Natural killer cell (primary cell): ENCODE data around the gene SMAP1. TPM values are rescaled to one million over a fixed set of nuclear protein-coding genes. Genes with fewer than 3 reads are reported as not detected.

Experiments used
- ATAC-seq, 3 donors: fragments of 150-1000 bp in 2 of 3; fragments of 200-7000 bp in 1 of 3; cut with Tn5 transposase; 1 replicate in 1 of 3; 2 replicates in 2 of 3; pipeline ENCODE4 v1.10.0; 2021; ENCODE audit warnings: mild to moderate bottlenecking in 2 of 3, moderate library complexity in 2 of 3
- DNase-seq, 2 donors: peaks; one replicate each; pipeline versions ENCODE4 v3.0.0 to v3.0.0-alpha.2; 2013 to 2021; ENCODE audit warnings: mixed read lengths in 1 of 2
- H3K27ac ChIP-seq: one replicate; pipeline ENCODE4 v1.5.1; 2013; ENCODE audit warnings: mild to moderate bottlenecking, low read length
- H3K27me3 ChIP-seq: one replicate; pipeline ENCODE4 v1.6.1; 2013; ENCODE audit warnings: low read length; ENCODE audit not compliant: control insufficient read depth, insufficient read depth
- H3K36me3 ChIP-seq: one replicate; pipeline ENCODE4 v1.6.1; 2013; ENCODE audit warnings: low read length; ENCODE audit not compliant: control insufficient read depth, insufficient read depth
- H3K4me1 ChIP-seq: one replicate; pipeline ENCODE4 v1.6.1; 2013; ENCODE audit warnings: low read length; ENCODE audit not compliant: control insufficient read depth, insufficient read depth
- H3K4me3 ChIP-seq: one replicate; pipeline ENCODE4 v1.5.1; 2013; ENCODE audit warnings: low read length
- H3K9me3 ChIP-seq: one replicate; pipeline ENCODE4 v1.6.1; 2013; ENCODE audit warnings: low read length; ENCODE audit not compliant: control insufficient read depth, insufficient read depth
- H3K27ac Mint-ChIP-seq, 2 donors: one replicate each; pipeline ENCODE4 v1.8.0; 2022; ENCODE audit warnings: mild to moderate bottlenecking in 2 of 2, mixed read lengths in 2 of 2, moderate library complexity in 1 of 2
- H3K27me3 Mint-ChIP-seq, 2 donors: one replicate each; pipeline ENCODE4 v1.8.0; 2022; ENCODE audit warnings: low read depth in 2 of 2, mixed read lengths in 2 of 2
- H3K36me3 Mint-ChIP-seq: one replicate; pipeline ENCODE4 v1.8.0; 2022; ENCODE audit warnings: mixed read lengths
- H3K4me1 Mint-ChIP-seq, 2 donors: one replicate each; pipeline ENCODE4 v1.8.0; 2022; ENCODE audit warnings: mixed read lengths in 2 of 2
- H3K4me3 Mint-ChIP-seq: one replicate; pipeline ENCODE4 v1.8.0; 2022; ENCODE audit warnings: mild to moderate bottlenecking, moderate library complexity, mixed read lengths
- H3K9me3 Mint-ChIP-seq, 2 donors: one replicate each; pipeline ENCODE4 v1.8.0; 2022; ENCODE audit warnings: mixed read lengths in 2 of 2
- CTCF ChIP-seq: fragments of 200-600 bp; IDR thresholded peaks from one replicate; pipeline ENCODE4 v1.8.0; 2022; ENCODE audit warnings: antibody characterized with exemption
- WGBS: methylation state at CpG from one replicate; pipeline ENCODE4 v1.1.7; 2013; ENCODE audit warnings: missing lambda C conversion rate; ENCODE audit not compliant: insufficient coverage; 5-methylcytosine and 5-hydroxymethylcytosine counted together
- intact Hi-C: fragments of 100-400 bp; cut with micrococcal nuclease; formaldehyde crosslinking; loops from one replicate; pipeline ENCODE4 v1.14.2; 2022
- total RNA-seq, 4 donors: library from RNA; stranded (reverse); fragments of 120-200 nt in 1 of 4; gene quantifications; one replicate each; pipeline versions ENCODE4 v1.2.3 to v1.2.4, GENCODE V29; 2013 to 2022

SMAP1 gene
- total RNA-seq, 3 donors from 2014 or later (not counting 1 experiment from before 2014, with no cell fraction given), result 28.6 to 35.4 (median 30.6) TPM

DNA sequence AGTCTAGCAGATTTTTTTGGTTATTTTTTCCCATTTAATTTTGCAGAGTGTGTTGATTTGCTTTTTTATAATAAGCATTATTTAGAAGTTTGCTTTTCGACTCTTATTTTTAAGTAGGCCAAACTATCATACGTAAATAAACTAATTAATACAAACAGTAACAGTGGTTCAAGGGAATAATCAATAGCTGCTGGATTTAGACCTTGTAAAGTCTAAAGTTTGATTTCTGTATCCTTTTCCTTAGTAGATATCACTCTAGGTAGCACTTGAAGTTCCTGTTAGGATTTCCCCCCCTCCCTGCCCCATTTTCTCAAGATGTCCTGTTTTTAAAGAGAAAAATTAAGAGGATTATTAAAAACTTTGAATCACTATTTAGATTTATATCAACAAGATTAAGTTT, 153.1 kb downstream of the SMAP1 start:
- intact Hi-C loops, result no loop called here
- Histone ChIP-seq H3K4me1 (no peaks in the 10 kb centered on the region), H3K27ac (no peak overlapping the region), H3K36me3 (no peaks in the 10 kb centered on the region), H3K4me3 (no peak overlapping the region), H3K27me3 (no peaks in the 10 kb centered on the region), H3K9me3 (peaks cover 4% of the 10 kb centered on the region)
- Mint-ChIP-seq H3K36me3 (peaks cover 10% of the 10 kb centered on the region), H3K4me1 (peaks cover 11 to 14% of the 10 kb centered on the region in 2 donors), H3K4me3 (no peak overlapping the region), H3K9me3 (peaks cover 0 to 7% of the 10 kb centered on the region in 2 donors), H3K27ac (no peak overlapping the region), H3K27me3 (no peaks in the 10 kb centered on the region)
- ATAC-seq (no peak), DNase-seq (no peak)
- WGBS, result no CpG with 5 or more reads among the region's 2 CpGs
- no peak for TF ChIP-seq CTCF

DNA sequence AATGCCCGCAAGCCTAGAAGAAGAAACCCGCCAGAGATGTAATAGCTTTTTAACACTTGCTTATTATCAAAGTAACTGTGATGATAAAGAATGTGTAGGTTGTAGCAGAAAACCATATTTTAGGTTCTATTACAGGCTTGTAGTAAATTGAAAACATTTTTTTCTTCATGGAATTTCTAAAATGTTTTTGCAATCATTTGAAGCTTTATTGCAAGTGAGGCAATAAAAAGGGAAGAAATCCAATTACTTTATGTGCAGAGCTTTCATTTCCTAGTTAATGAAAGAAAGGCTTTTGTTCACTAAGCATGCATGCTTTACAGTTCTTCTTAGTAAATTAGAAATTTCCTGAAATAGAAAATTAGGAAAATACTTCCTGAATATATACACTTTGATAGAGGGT, 154.1 kb downstream of the SMAP1 start:
- intact Hi-C loops, result no loop called here

DNA sequence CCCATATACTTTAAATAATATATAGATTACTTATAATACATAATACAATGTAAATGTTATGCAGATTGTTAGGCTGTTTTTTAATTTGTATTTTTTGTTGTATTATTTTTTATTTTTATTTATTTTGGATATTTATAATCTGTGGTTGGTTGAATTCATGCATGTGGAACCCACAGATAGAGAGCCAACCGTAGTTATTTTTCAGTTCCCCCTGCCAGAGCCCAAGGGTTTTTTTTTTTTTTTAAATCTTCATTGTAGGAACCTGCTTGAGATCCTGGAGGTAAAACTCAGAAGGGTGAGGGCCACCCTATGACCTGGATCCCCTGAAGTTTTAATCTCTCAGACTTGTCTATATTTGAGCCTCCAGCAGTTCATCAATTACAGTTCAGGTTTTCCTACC, 156.0 kb downstream of the SMAP1 start:
- Histone ChIP-seq H3K36me3 (no peaks in the 10 kb centered on the region), H3K4me3 (no peak overlapping the region), H3K27me3 (no peaks in the 10 kb centered on the region), H3K4me1 (no peaks in the 10 kb centered on the region), H3K27ac (no peak overlapping the region), H3K9me3 (peaks cover 4% of the 10 kb centered on the region)
- peaks cover 0 to 7% of the 10 kb centered on the region in 2 donors for H3K9me3 Mint-ChIP-seq
- H3K4me1 Mint-ChIP-seq, result peaks cover 11 to 14% of the 10 kb centered on the region in 2 donors
- TF ChIP-seq CTCF, result no peak
- no peak for ATAC-seq
- peaks cover 10% of the 10 kb centered on the region for H3K36me3 Mint-ChIP-seq
- WGBS, result 60% methylated on average over 1 of the region's 1 CpG
- no peak overlapping the region for H3K27ac Mint-ChIP-seq
- no peak overlapping the region for H3K4me3 Mint-ChIP-seq
- H3K27me3 Mint-ChIP-seq, result no peaks in the 10 kb centered on the region
- DNase-seq, result no peak
- intact Hi-C loops, result no loop called here

More for the DNA sequence above, 154.1 kb downstream of the SMAP1 start:
- no peak for TF ChIP-seq CTCF
- no peaks in the 10 kb centered on the region for H3K4me1 ChIP-seq
- Mint-ChIP-seq H3K27me3 (no peaks in the 10 kb centered on the region), H3K36me3 (peaks cover 10% of the 10 kb centered on the region), H3K4me1 (peaks cover 11 to 14% of the 10 kb centered on the region in 2 donors), H3K4me3 (no peak overlapping the region), H3K9me3 (peaks cover 0 to 7% of the 10 kb centered on the region in 2 donors), H3K27ac (no peak overlapping the region)
- no CpG with 5 or more reads among the region's 2 CpGs for WGBS
- DNase-seq, result no peak
- no peak overlapping the region for H3K4me3 ChIP-seq
- no peaks in the 10 kb centered on the region for H3K36me3 ChIP-seq
- H3K9me3 ChIP-seq, result peaks cover 4% of the 10 kb centered on the region
- ATAC-seq, result no peak
- no peaks in the 10 kb centered on the region for H3K27me3 ChIP-seq
- H3K27ac ChIP-seq, result no peak overlapping the region

- ATAC-seq (no peak), DNase-seq (no peak)
- Mint-ChIP-seq H3K27me3 (no peaks in the 10 kb centered on the region), H3K4me1 (peaks cover 6 to 9% of the 10 kb centered on the region in 2 donors), H3K4me3 (no peak overlapping the region), H3K36me3 (no peaks in the 10 kb centered on the region), H3K27ac (no peak overlapping the region), H3K9me3 (no peaks in the 10 kb centered on the region)
- Histone ChIP-seq H3K9me3 (no peaks in the 10 kb centered on the region), H3K36me3 (no peaks in the 10 kb centered on the region), H3K27ac (no peak overlapping the region), H3K4me3 (no peak overlapping the region), H3K27me3 (no peaks in the 10 kb centered on the region), H3K4me1 (no peaks in the 10 kb centered on the region)
- intact Hi-C loops, result no loop called here
- WGBS, result 89% methylated on average over 3 of the region's 3 CpGs
- no peak for TF ChIP-seq CTCF
Observed at GRCh38 chr6:70831427-70831826, 163.7 kb downstream of the SMAP1 start.
